Vagina (tissue), 2 donors: ENCODE measurements around the gene RPL3.

Source experiments
- CTCF ChIP-seq, 3 experiments: fragments of 450-650 bp in 2 of 3; fragments of 200-600 bp in 1 of 3; sonication (generic) in 1 of 3; IDR thresholded peaks; one replicate each; pipeline ENCODE4 v1.5.1; 2017 to 2019; ENCODE audit warnings: antibody characterized with exemption in 3 of 3, mild to moderate bottlenecking in 2 of 3, moderate library complexity in 2 of 3
- POLR2AphosphoS5 ChIP-seq, 2 donors: sonication (generic); formaldehyde crosslinking; IDR thresholded peaks; one replicate each; pipeline ENCODE4 v1.9.0; 2017; ENCODE audit warnings: antibody characterized with exemption in 2 of 2, mild to moderate bottlenecking in 2 of 2, low read depth in 1 of 2; ENCODE audit not compliant: insufficient read depth in 1 of 2

GRCh38 chr22:39301926-39302325 lies 17.5 kb downstream of the RPL3 start:
- no peak for TF ChIP-seq CTCF (IDR thresholded peaks at IDR 0.05)
- no peak for TF ChIP-seq POLR2AphosphoS5 (IDR thresholded peaks at IDR 0.05; ENCODE audit: insufficient read depth in 1 of 2, low read depth in 1 of 2)
